Thoracic aorta (tissue), 2 donors: ENCODE results near the gene CCDC88C. TPM values are rescaled to one million over a fixed set of nuclear protein-coding genes. Genes with fewer than 3 reads are reported as not detected.

Source experiments
- ATAC-seq: fragments of 150-250 bp; one replicate; pipeline ENCODE4 v1.8.0; 2017; ENCODE audit warnings: low read depth; ENCODE audit not compliant: insufficient number of reproducible peaks, low FRiP score
- DNase-seq: peaks from one replicate; pipeline ENCODE4 v3.0.0-alpha.2; 2020; ENCODE audit warnings: low spot score
- H3K27ac ChIP-seq, 2 donors: fragments of 200-600 bp; sonication (generic); 1 replicate in 1 of 2; 2 replicates in 1 of 2; pipeline ENCODE4 v1.5.1; 2016; ENCODE audit warnings: mild to moderate bottlenecking in 2 of 2, moderate library complexity in 2 of 2
- H3K27me3 ChIP-seq: fragments of 200-600 bp; sonication (generic); replicated peaks from 2 replicates; pipeline ENCODE4 v1.6.0; 2016; ENCODE audit warnings: mild to moderate bottlenecking; ENCODE audit not compliant: insufficient read depth
- H3K36me3 ChIP-seq: fragments of 200-600 bp; sonication (generic); one replicate; pipeline ENCODE4 v1.5.1; 2016
- H3K4me1 ChIP-seq, 2 donors: fragments of 200-600 bp; sonication (generic); 1 replicate in 1 of 2; 2 replicates in 1 of 2; pipeline versions ENCODE4 v1.5.1 to v1.6.0; 2016; ENCODE audit warnings: low read depth in 2 of 2, mild to moderate bottlenecking in 1 of 2; ENCODE audit not compliant: control insufficient read depth in 1 of 2
- H3K4me3 ChIP-seq: fragments of 200-600 bp; sonication (generic); 2 replicates; pipeline ENCODE4 v1.5.1; 2016; ENCODE audit warnings: mild to moderate bottlenecking
- H3K9me3 ChIP-seq: fragments of 200-600 bp; sonication (generic); 2 replicates; pipeline ENCODE4 v1.5.1; 2016
- total RNA-seq, 2 donors: library from RNA; depleted of rRNA; stranded (reverse); fragments of >200 nt; gene quantifications; one replicate each; pipeline versions ENCODE4 v1.1.0 to v1.2.3, GENCODE V29; 2016
- TF ChIP-seq, protein P1 (sequence below): fragments of 200-600 bp; sonication (generic); IDR thresholded peaks from one replicate; pipeline ENCODE4 v1.5.1; 2019; ENCODE audit warnings: antibody characterized with exemption

The CCDC88C gene
- total RNA-seq, 2 donors from 2014 or later, result 3.7 to 11.5 TPM

GRCh38 chr14:91373591-91374254 lies 43.9 kb downstream of the CCDC88C start:
- Histone ChIP-seq H3K27ac (no peak overlapping the region), H3K4me3 (no peak overlapping the region), H3K9me3 (no peaks in the 10 kb centered on the region), H3K4me1 (peaks cover 0 to 5% of the 10 kb centered on the region in 2 donors), H3K27me3 (no peaks in the 10 kb centered on the region), H3K36me3 (no peaks in the 10 kb centered on the region)
- no peak for ATAC-seq
- TF ChIP-seq, protein P1, sequence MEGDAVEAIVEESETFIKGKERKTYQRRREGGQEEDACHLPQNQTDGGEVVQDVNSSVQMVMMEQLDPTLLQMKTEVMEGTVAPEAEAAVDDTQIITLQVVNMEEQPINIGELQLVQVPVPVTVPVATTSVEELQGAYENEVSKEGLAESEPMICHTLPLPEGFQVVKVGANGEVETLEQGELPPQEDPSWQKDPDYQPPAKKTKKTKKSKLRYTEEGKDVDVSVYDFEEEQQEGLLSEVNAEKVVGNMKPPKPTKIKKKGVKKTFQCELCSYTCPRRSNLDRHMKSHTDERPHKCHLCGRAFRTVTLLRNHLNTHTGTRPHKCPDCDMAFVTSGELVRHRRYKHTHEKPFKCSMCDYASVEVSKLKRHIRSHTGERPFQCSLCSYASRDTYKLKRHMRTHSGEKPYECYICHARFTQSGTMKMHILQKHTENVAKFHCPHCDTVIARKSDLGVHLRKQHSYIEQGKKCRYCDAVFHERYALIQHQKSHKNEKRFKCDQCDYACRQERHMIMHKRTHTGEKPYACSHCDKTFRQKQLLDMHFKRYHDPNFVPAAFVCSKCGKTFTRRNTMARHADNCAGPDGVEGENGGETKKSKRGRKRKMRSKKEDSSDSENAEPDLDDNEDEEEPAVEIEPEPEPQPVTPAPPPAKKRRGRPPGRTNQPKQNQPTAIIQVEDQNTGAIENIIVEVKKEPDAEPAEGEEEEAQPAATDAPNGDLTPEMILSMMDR, result no peak
- DNase-seq, result no peak

GRCh38 chr14:91372671-91373495 lies 44.7 kb downstream of the CCDC88C start:
- Histone ChIP-seq H3K27me3 (no peaks in the 10 kb centered on the region), H3K36me3 (no peaks in the 10 kb centered on the region), H3K4me3 (no peak overlapping the region), H3K9me3 (no peaks in the 10 kb centered on the region), H3K4me1 (peaks cover 0 to 3% of the 10 kb centered on the region in 2 donors), H3K27ac (no peak overlapping the region)
- no peak for DNase-seq
- no peak for ATAC-seq
- TF ChIP-seq, protein P1, result no peak

GRCh38 chr14:91371990-91372375 lies 45.6 kb downstream of the CCDC88C start:
- H3K9me3 ChIP-seq, result no peaks in the 10 kb centered on the region
- TF ChIP-seq, protein P1, result no peak
- H3K4me1 ChIP-seq, result no peaks in the 10 kb centered on the region
- no peaks in the 10 kb centered on the region for H3K27me3 ChIP-seq
- no peak overlapping the region for H3K4me3 ChIP-seq
- H3K27ac ChIP-seq, result no peak overlapping the region
- no peaks in the 10 kb centered on the region for H3K36me3 ChIP-seq
- ATAC-seq (no peak), DNase-seq (no peak)

DNA sequence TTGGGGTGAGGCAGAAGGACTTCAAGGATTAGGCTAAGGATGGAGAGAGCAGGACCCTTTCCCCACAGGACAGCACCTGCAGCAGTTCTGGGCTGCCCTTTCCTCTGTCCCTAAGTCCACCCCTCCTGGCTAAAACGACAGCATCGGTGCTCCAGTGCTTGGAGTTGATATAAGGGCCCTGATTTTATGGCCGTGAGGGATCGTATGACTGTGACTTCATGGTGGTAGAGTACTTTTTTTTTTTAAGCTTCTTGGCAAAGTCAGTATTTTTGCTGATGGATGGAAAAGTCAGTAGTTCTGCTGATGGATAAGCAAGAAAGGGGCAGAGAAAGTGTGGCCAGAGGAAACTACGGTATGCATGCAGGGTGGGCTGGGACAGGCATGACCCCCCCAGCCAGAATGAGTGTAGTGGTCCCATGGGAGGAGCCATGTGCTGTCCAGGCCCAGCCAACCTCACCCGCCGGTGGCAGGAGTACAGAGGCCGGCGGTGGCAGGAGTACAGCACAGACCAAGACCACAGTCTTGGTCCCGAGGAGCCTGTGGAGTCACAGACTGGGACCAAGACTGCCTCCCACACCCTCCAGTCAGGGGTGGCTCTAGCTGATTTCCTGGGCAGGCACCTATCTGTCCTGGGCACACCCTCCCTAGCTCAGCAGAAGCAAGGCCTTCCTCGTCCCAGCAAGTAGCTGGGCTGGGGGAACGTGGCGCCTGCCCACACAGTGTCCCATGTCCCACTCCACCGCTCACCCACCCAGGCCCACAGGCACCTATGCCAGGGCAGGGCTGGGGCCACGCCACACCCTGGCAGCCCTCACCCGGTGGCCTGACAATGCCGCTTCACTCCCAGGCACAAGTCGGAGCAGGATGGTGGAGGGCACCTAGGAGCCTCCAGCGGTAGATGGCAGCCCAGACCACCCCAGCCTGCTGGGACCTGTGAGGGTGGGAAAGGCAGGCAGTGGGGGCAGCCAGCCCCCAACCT lies 46.3 kb downstream of the CCDC88C start:
- no peaks in the 10 kb centered on the region for H3K4me1 ChIP-seq
- H3K9me3 ChIP-seq, result no peaks in the 10 kb centered on the region
- H3K27ac ChIP-seq, result no peak overlapping the region
- no peak overlapping the region for H3K4me3 ChIP-seq
- TF ChIP-seq, protein P1, result no peak
- ATAC-seq, result no peak
- H3K36me3 ChIP-seq, result no peaks in the 10 kb centered on the region
- H3K27me3 ChIP-seq, result no peaks in the 10 kb centered on the region
- DNase-seq, result no peak
